Testis (tissue), 2 donors: ENCODE results near the gene TXNDC16.

ENCODE experiments used
- CTCF ChIP-seq, 3 experiments: fragments of 450-650 bp in 2 of 3; fragments of 200-600 bp in 1 of 3; sonication (generic) in 1 of 3; IDR thresholded peaks; one replicate each; pipeline ENCODE4 v1.5.1; 2016 to 2019; ENCODE audit warnings: antibody characterized with exemption in 3 of 3, mild to moderate bottlenecking in 2 of 3, moderate library complexity in 1 of 3
- POLR2A ChIP-seq: fragments of 450-650 bp; IDR thresholded peaks from one replicate; pipeline ENCODE4 v1.6.1; 2017; ENCODE audit warnings: antibody characterized with exemption, mild to moderate bottlenecking, moderate library complexity

GRCh38 chr14:52481864-52482263, 70.4 kb downstream of the TXNDC16 start:
- TF ChIP-seq CTCF (IDR thresholded peaks at IDR 0.05) (no peak), POLR2A (no peak)
